GM10266 (cell line): ENCODE measurements around the gene PLXNA4.

Experiments
- DNase-seq: peaks from one replicate; pipeline ENCODE4 v3.0.0; 2012; ENCODE audit errors: extremely low spot score
- CTCF ChIP-seq: IDR thresholded peaks from 2 replicates; pipeline ENCODE4 v1.5.1; 2012; ENCODE audit warnings: mild to moderate bottlenecking, low read depth; ENCODE audit not compliant: control insufficient read depth, insufficient read depth; ENCODE audit errors: missing control alignments

PLXNA4 gene

GRCh38 chr7:132141109-132141508 is 435.2 kb downstream of the PLXNA4 start:
- TF ChIP-seq CTCF = no peak

GRCh38 chr7:132140341-132140740 is 435.9 kb downstream of the PLXNA4 start:
- no peak for DNase-seq

More at GRCh38 chr7:132141109-132141508, 435.2 kb downstream of the PLXNA4 start:
- DNase-seq = no peak

GRCh38 chr7:132138817-132139216 is 437.5 kb downstream of the PLXNA4 start:
- no peak for DNase-seq
- no peak for TF ChIP-seq CTCF

More at GRCh38 chr7:132140341-132140740, 435.9 kb downstream of the PLXNA4 start:
- no peak for TF ChIP-seq CTCF

- no peak for TF ChIP-seq CTCF
- no peak for DNase-seq
Observed at GRCh38 chr7:132137681-132138080, 438.6 kb downstream of the PLXNA4 start.

GRCh38 chr7:132135746-132136385 is 440.4 kb downstream of the PLXNA4 start:
- no peak for DNase-seq
- no peak for TF ChIP-seq CTCF

GRCh38 chr7:132134814-132135445 is 441.3 kb downstream of the PLXNA4 start:
- no peak for TF ChIP-seq CTCF
- DNase-seq = no peak

GRCh38 chr7:132133501-132133900 is 442.8 kb downstream of the PLXNA4 start:
- DNase-seq = no peak
- TF ChIP-seq CTCF = no peak
